Upper lobe of left lung (tissue), 6 donors: ENCODE measurements around the gene WLS. TPM values are rescaled to one million over a fixed set of nuclear protein-coding genes. Genes with fewer than 3 reads are reported as not detected.

Experiments
- ATAC-seq, 2 donors: fragments of 200-7000 bp; cut with Tn5 transposase; one replicate each; pipeline ENCODE4 v1.9.1; 2022; ENCODE audit warnings: mild to moderate bottlenecking in 2 of 2, moderate library complexity in 2 of 2; ENCODE audit not compliant: low FRiP score in 2 of 2
- DNase-seq, 2 donors: peaks; one replicate each; pipeline ENCODE4 v3.0.0-alpha.2; 2019 to 2020
- H3K27ac ChIP-seq, 4 donors: fragments of 200-600 bp; sonication (generic); one replicate each; pipeline ENCODE4 v1.5.1; 2016 to 2019
- H3K27me3 ChIP-seq, 4 donors: fragments of 200-600 bp; sonication (generic); one replicate each; pipeline ENCODE4 v1.5.1; 2017 to 2019
- H3K36me3 ChIP-seq, 4 donors: fragments of 200-600 bp; sonication (generic); one replicate each; pipeline ENCODE4 v1.5.1; 2016 to 2019
- H3K4me1 ChIP-seq, 4 donors: fragments of 200-600 bp; sonication (generic); one replicate each; pipeline ENCODE4 v1.5.1; 2018 to 2019
- H3K4me3 ChIP-seq, 4 donors: fragments of 200-600 bp; sonication (generic); one replicate each; pipeline ENCODE4 v1.5.1; 2017 to 2019; ENCODE audit warnings: mild to moderate bottlenecking in 2 of 4, moderate library complexity in 1 of 4
- H3K9me3 ChIP-seq, 4 donors: fragments of 200-600 bp; sonication (generic); one replicate each; pipeline ENCODE4 v1.5.1; 2018 to 2019
- CTCF ChIP-seq, 6 experiments: fragments of 450-650 bp in 4 of 6; fragments of 200-600 bp in 2 of 6; sonication (generic) in 2 of 6; IDR thresholded peaks; one replicate each; pipeline ENCODE4 v1.5.1; 2016 to 2019; ENCODE audit warnings: antibody characterized with exemption in 6 of 6
- EP300 ChIP-seq, 4 donors: sonication (generic); formaldehyde crosslinking; IDR thresholded peaks; one replicate each; pipeline ENCODE4 v1.5.1; 2017; ENCODE audit warnings: antibody characterized with exemption in 4 of 4, control low read depth in 2 of 4
- POLR2A ChIP-seq, 4 donors: fragments of 450-650 bp; IDR thresholded peaks; one replicate each; pipeline ENCODE4 v1.5.1; 2016 to 2017; ENCODE audit warnings: antibody characterized with exemption in 4 of 4, mild to moderate bottlenecking in 2 of 4
- POLR2AphosphoS5 ChIP-seq, 2 donors: sonication (generic); formaldehyde crosslinking; IDR thresholded peaks; one replicate each; pipeline ENCODE4 v1.5.1; 2017; ENCODE audit warnings: antibody characterized with exemption in 2 of 2
- WGBS, 2 donors: methylation state at CpG; one replicate each; pipeline ENCODE4 v1.1.5; 2017 to 2018; 5-methylcytosine and 5-hydroxymethylcytosine counted together
- total RNA-seq, 6 donors: library from RNA; depleted of rRNA in 4 of 6; stranded (reverse); fragments of >200 nt in 4 of 6; gene quantifications; one replicate each; pipeline versions ENCODE4 v1.1.0 to v1.2.1, GENCODE V29; 2016 to 2021
- donor health status: DM: no; HTN: no; CAD: no; lungs with moderate emphysema.
- donor health status: DM: no; HTN: yes; CAD: no; lungs with severe emphysema.

Gene WLS
- total RNA-seq, 6 donors from 2014 or later: 33.5 to 113 (median 61.3) TPM

- no peak overlapping the region for H3K4me3 ChIP-seq
- no peak overlapping the region for H3K27ac ChIP-seq
- WGBS, 2 donors: 65 to 84% methylated on average over 1 of the region's 1 CpG
- H3K27me3 ChIP-seq: no peaks in the 10 kb centered on the region
- TF ChIP-seq EP300 (IDR thresholded peaks at IDR 0.05) (no peak), POLR2AphosphoS5 (IDR thresholded peaks at IDR 0.05) (no peak), POLR2A (IDR thresholded peaks at IDR 0.05) (no peak), CTCF (IDR thresholded peaks at IDR 0.05) (no peak)
- ATAC-seq (no peak), DNase-seq (no peak)
- H3K4me1 ChIP-seq: no peaks in the 10 kb centered on the region
- peaks cover 0 to 45% (median 19%) of the 10 kb centered on the region in 4 donors for H3K36me3 ChIP-seq
- no peaks in the 10 kb centered on the region for H3K9me3 ChIP-seq
These were observed 104.2 kb downstream of the WLS start for GRCh38 chr1:68128157-68128556.

- TF ChIP-seq POLR2A (IDR thresholded peaks at IDR 0.05) (no peak), POLR2AphosphoS5 (IDR thresholded peaks at IDR 0.05) (no peak), CTCF (IDR thresholded peaks at IDR 0.05) (no peak), EP300 (IDR thresholded peaks at IDR 0.05) (no peak)
- H3K9me3 ChIP-seq: no peaks in the 10 kb centered on the region
- ATAC-seq (no peak), DNase-seq (no peak)
- H3K27ac ChIP-seq: no peak overlapping the region
- peaks cover 0 to 31% (median 12%) of the 10 kb centered on the region in 4 donors for H3K36me3 ChIP-seq
- H3K4me1 ChIP-seq: peaks cover 0 to 7% (median 2%) of the 10 kb centered on the region in 4 donors
- 66 to 90% methylated on average over 4 of the region's 4 CpGs for WGBS, 2 donors
- no peak overlapping the region for H3K4me3 ChIP-seq
- H3K27me3 ChIP-seq: no peaks in the 10 kb centered on the region
These were observed 110.8 kb downstream of the WLS start for GRCh38 chr1:68121536-68121935.

- DNase-seq: peak in 1 of 2 donors; percentile 28
- Histone ChIP-seq H3K4me1 (peaks cover 0 to 8% (median 2%) of the 10 kb centered on the region in 4 donors), H3K36me3 (peaks cover 0 to 23% (median 4%) of the 10 kb centered on the region in 4 donors), H3K27me3 (no peaks in the 10 kb centered on the region), H3K9me3 (no peaks in the 10 kb centered on the region), H3K27ac (no peak overlapping the region), H3K4me3 (no peak overlapping the region)
- TF ChIP-seq CTCF (IDR thresholded peaks at IDR 0.05) (peak; percentile 55 to 90 (median 84)), EP300 (IDR thresholded peaks at IDR 0.05) (no peak), POLR2A (IDR thresholded peaks at IDR 0.05) (no peak), POLR2AphosphoS5 (IDR thresholded peaks at IDR 0.05) (no peak)
- peak; percentile 67 to 83 for ATAC-seq
- 48 to 54% methylated on average over 7 of the region's 7 CpGs for WGBS, 2 donors
These were observed 112.1 kb downstream of the WLS start for GRCh38 chr1:68120136-68120791.

GRCh38 chr1:68119445-68119844 is 112.9 kb downstream of the WLS start:
- peaks cover 0 to 8% (median 2%) of the 10 kb centered on the region in 4 donors for H3K4me1 ChIP-seq
- peaks cover 0 to 18% (median 1%) of the 10 kb centered on the region in 4 donors for H3K36me3 ChIP-seq
- H3K9me3 ChIP-seq: no peaks in the 10 kb centered on the region
- H3K27ac ChIP-seq: no peak overlapping the region
- no peak for ATAC-seq
- 83 to 100% methylated on average over 4 of the region's 4 CpGs for WGBS, 2 donors
- TF ChIP-seq POLR2AphosphoS5 (IDR thresholded peaks at IDR 0.05): no peak
- TF ChIP-seq EP300 (IDR thresholded peaks at IDR 0.05): no peak
- TF ChIP-seq POLR2A (IDR thresholded peaks at IDR 0.05): no peak
- no peak for TF ChIP-seq CTCF (IDR thresholded peaks at IDR 0.05)
- H3K4me3 ChIP-seq: no peak overlapping the region
- DNase-seq: no peak
- no peaks in the 10 kb centered on the region for H3K27me3 ChIP-seq

GRCh38 chr1:68117416-68117815 is 114.9 kb downstream of the WLS start:
- TF ChIP-seq CTCF (IDR thresholded peaks at IDR 0.05) (no peak), EP300 (IDR thresholded peaks at IDR 0.05) (no peak), POLR2A (IDR thresholded peaks at IDR 0.05) (no peak), POLR2AphosphoS5 (IDR thresholded peaks at IDR 0.05) (no peak)
- no peak overlapping the region for H3K4me3 ChIP-seq
- 77 to 83% methylated on average over 10 of the region's 10 CpGs for WGBS, 2 donors
- no peak overlapping the region for H3K27ac ChIP-seq
- peaks cover 0 to 12% (median 0%) of the 10 kb centered on the region in 4 donors for H3K36me3 ChIP-seq
- DNase-seq: peak in 1 of 2 donors; percentile 25
- ATAC-seq: no peak
- peaks cover 0 to 8% (median 4%) of the 10 kb centered on the region in 4 donors for H3K4me1 ChIP-seq
- no peaks in the 10 kb centered on the region for H3K27me3 ChIP-seq
- no peaks in the 10 kb centered on the region for H3K9me3 ChIP-seq
